ENCODE data around the gene GFOD2.
A peak's percentile ranks its signal among the peaks of the same experiment; 100 is the strongest.
"Not testable (repeated sequence)": the region's sequence is repeated elsewhere in the genome, so short reads cannot be mapped to it uniquely, and the experiment has no call there.

GFOD2 gene

GRCh38 chr16:67701420-67701819, 17.7 kb downstream of the GFOD2 start:
- no peak for DNase-seq

- no peak for DNase-seq
Observed at GRCh38 chr16:67699265-67699664, 19.9 kb downstream of the GFOD2 start.

GRCh38 chr16:67697422-67698185, 21.5 kb downstream of the GFOD2 start:
- no peak for DNase-seq

GRCh38 chr16:67694611-67695010, 24.5 kb downstream of the GFOD2 start:
- no peak for DNase-seq

- DNase-seq, result not testable (repeated sequence)
Observed at GRCh38 chr16:67693517-67694285, 25.4 kb downstream of the GFOD2 start.

GRCh38 chr16:67685388-67686112, 33.6 kb downstream of the GFOD2 start:
- no peak for DNase-seq

- no peak for DNase-seq
Observed at GRCh38 chr16:67683767-67684166, 35.3 kb downstream of the GFOD2 start.

- DNase-seq, result no peak
Observed at GRCh38 chr16:67679935-67680897, 38.9 kb downstream of the GFOD2 start.

GRCh38 chr16:67678354-67679023, 40.6 kb downstream of the GFOD2 start:
- no peak for DNase-seq

- no peak for DNase-seq
Observed at GRCh38 chr16:67677712-67678111, 41.4 kb downstream of the GFOD2 start.

GRCh38 chr16:67676939-67677338, 42.2 kb downstream of the GFOD2 start:
- no peak for DNase-seq

- DNase-seq, result no peak
Observed at GRCh38 chr16:67676516-67676915, 42.6 kb downstream of the GFOD2 start.

GRCh38 chr16:67675999-67676398, 43.1 kb downstream of the GFOD2 start:
- no peak for DNase-seq

GRCh38 chr16:67675579-67675935, 43.6 kb downstream of the GFOD2 start:
- DNase-seq, result no peak

GRCh38 chr16:67674851-67675578, 44.1 kb downstream of the GFOD2 start:
- no peak for DNase-seq

- DNase-seq, result no peak
Observed at GRCh38 chr16:67673712-67674580, 45.2 kb downstream of the GFOD2 start.

- peak; percentile 59 to 62 for DNase-seq
Observed at GRCh38 chr16:67672739-67673662, 46.1 kb downstream of the GFOD2 start.

- DNase-seq, result no peak
Observed at GRCh38 chr16:67672306-67672705, 46.8 kb downstream of the GFOD2 start.

GRCh38 chr16:67669499-67670101, 49.5 kb downstream of the GFOD2 start:
- no peak for DNase-seq

Data from stimulated activated CD4-positive, alpha-beta T cell treated with anti-CD3 and anti-CD28 coated beads, Interleukin-2, amount 100 ng/mL, for 24 hours (primary cell).